Raji (cell line): ENCODE data around the gene STPG4.

ENCODE experiments used
- POLR2A ChIP-seq: IDR thresholded peaks from 2 replicates; pipeline ENCODE4 v1.6.1; 2011; ENCODE audit warnings: low read depth, low read length, control low read depth; ENCODE audit not compliant: insufficient read depth

Gene STPG4

GRCh38 chr2:47155091-47155876 lies at the start of gene STPG4:
STPG4 (minus strand) TSS chr2:47155308; CDS start chr2:47155251, 57 bp downstream.
- TF ChIP-seq POLR2A = no peak

DNA sequence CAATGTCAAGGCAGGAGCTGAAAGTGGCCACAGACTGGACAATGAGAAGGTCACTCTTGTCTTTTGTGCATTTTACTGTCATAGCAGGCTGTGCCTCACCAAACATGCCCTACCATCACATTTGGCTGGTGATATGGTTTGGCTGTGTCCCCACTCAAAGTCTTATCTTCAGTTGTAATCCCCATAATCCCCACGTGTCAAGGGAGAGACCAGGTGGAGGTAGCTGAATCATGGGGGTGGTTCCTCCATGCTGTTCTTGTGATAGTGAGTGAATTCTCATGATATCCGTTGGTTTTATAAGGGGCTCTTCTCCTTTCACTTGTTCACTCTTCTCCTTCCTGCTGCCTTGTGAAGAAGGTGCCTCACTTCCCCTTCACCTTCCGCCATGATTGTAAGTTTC lies 49.6 kb upstream of the STPG4 start:
- no peak for TF ChIP-seq POLR2A

DNA sequence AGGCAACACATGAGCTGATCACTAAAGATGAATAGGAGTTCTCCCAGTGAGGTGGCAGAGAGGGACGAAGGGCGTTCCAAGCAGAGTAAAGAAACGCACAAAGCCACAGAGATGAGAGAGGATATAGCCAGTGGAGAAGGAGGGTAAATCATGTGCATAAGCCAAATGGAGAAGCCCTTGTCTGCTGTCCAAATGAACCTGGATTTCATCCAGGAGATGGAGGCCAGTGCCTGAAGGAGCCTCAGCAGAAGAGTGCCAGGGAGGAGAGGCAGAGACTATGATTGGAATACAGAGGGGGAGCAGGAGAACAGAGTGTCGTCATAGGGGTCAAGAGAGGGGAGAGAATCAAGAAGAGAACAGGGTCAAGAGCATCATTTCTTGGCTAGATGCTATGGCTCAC lies 48.9 kb upstream of the STPG4 start:
- no peak for TF ChIP-seq POLR2A

- TF ChIP-seq POLR2A = no peak
Observed at GRCh38 chr2:47201224-47201623, 46.1 kb upstream of the STPG4 start.

- no peak for TF ChIP-seq POLR2A
Observed at GRCh38 chr2:47198985-47199451, 43.9 kb upstream of the STPG4 start.

DNA sequence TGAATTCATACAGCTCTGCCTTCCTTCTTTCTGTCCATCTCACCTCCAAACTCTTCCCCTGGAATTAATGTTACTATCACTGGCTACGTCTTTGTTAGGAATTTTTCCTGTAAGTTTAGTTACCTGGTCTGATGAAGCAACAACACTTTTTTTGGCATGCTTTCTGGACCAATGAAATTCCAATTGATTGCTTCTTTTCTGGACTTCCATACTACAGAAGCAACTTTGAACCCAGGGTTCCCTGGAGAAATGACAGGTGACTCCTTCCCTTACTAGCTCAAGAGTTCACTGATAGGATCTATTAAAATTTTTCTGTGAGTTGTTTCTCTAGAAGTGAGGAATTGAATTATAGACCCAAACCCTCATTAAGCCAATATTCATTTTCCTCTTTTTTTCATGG lies 41.4 kb upstream of the STPG4 start:
- TF ChIP-seq POLR2A = no peak

DNA sequence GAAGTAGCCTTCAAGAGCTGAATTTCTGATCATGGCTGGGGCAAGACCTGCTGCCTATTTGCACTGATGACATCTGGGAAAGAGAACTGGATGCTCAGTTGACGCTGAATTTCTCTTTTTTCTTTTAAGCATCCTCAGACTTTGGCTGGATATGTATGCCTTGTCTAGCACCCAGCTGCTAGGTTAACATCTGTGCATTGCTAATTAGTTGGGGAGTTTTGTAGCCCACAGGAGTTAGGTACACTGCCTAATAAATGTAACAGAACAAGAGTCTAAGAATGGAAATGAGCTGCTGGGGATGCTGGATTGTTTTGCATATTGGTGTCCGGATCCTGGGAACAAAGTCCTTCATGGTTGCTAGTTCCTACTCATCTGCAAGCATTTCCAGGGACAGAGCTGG lies 40.9 kb upstream of the STPG4 start:
- TF ChIP-seq POLR2A = no peak

GRCh38 chr2:47195148-47195547 lies 40.0 kb upstream of the STPG4 start:
- no peak for TF ChIP-seq POLR2A

GRCh38 chr2:47194410-47194809 lies 39.3 kb upstream of the STPG4 start:
- no peak for TF ChIP-seq POLR2A

DNA sequence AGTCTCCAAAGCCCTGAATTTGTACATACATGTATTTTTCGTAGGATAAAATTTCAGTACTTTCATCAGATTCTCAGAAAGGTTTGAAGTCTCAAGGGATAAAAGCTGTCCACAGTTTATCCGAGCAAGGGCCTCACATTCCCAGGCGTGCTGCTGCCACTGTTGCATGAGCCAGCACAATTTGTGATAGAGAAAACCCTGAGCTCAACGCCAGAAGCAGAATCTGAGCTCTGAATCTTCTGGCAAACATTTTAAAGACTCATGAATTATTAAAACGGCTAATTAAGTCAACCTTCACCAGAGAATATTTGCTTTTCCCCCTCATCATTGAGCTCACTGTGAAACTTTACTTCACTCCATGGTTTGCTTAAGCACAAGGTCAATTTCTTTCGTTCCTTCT lies 38.5 kb upstream of the STPG4 start:
- no peak for TF ChIP-seq POLR2A

DNA sequence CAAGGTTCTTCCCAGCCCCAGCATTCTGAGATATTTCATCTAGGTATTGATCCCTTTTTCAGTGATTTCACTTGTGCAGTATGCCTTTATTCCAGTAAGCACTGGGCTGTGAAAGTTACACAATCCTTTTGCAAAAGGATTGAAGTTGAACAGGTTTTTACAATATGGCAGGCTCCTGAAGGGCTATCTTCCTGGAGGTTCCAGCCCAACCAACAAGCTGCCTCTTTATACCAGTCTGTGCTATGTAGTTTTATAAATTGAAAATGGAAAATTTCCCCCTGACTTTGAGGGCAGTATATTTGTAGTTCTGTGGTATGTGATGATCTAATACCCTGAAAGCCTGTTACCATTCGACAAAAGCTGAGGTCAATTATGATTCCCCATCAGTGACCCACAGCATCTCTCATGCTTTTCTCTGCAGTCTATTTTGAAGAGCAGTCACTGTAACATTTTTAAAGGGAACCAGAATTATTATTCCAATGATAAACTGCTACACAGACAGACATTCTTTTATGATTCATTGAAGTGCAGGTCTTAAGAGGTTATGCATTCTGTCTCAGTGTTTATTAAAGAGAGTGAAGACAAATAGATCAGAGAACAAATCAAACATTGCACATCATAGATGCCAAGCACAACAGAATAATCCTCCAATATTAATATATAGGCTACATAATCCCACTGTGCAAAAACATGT lies 35.2 kb upstream of the STPG4 start:
- TF ChIP-seq POLR2A = no peak

DNA sequence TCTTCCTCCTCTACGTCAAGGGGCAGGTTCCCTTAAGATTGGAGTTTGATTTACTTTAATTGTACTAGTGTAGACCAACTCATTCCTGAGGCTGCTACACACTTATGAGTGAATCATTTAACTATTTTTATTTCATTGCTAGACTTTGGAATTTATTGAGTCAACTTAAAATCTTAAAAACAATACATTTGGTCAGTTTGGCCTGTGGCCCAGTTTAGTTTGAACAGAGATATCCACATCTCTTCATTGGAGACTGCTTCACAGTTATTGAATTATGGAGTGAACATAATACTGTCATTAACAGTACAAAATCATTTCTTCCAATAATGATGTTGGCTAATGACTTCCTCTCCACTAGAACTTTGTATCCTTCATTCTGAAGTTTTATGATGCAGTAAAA lies 34.5 kb upstream of the STPG4 start:
- TF ChIP-seq POLR2A = no peak

DNA sequence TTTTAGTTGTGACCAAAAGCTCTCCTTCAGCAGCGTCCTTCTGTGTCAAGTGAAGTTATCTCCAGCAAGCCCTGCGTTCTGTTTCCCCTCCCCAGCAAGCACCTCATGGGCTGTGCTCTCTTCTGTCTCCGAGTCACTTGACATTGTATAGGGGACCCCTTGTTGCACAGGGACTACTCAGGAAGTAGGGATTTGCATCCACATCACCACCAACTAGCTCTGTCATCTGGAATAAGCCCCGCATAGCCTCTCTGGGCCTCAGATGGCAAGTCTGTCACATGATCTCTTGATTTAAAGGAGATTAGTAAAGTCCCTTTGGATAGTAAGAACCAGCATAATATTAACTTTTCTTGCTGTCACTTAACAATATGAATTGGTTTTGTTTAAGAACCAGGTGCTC lies 32.0 kb upstream of the STPG4 start:
- no peak for TF ChIP-seq POLR2A

GRCh38 chr2:47186351-47186750 lies 31.2 kb upstream of the STPG4 start:
- no peak for TF ChIP-seq POLR2A

- TF ChIP-seq POLR2A = no peak
Observed at GRCh38 chr2:47181176-47181575, 26.1 kb upstream of the STPG4 start.

DNA sequence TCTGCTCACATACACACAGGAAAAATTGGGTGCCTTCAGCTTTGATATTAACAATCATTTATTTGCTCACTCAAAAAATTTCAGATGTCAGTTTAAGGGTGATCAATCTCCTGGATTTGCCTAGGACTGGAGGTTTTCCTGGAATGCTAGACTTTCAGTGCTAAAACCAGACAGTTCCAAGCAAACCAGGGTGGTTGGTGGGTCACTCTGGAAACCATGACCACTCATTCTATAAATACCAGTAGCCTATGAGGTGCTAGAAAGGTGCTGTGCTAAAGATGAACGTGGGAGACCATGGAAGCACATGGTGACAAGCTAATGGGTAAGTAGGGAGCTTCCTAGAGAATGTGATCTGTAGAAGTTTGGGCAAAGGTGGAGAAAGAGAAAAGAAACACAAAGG lies 25.4 kb upstream of the STPG4 start:
- no peak for TF ChIP-seq POLR2A
